GM12891 (cell line): ENCODE results near the gene NACC1.

Source experiments
- POLR2AphosphoS5 ChIP-seq: IDR thresholded peaks from 2 replicates; pipeline ENCODE4 v1.6.1; 2011; ENCODE audit warnings: low read depth, low read length, control low read depth
- SPI1 ChIP-seq: IDR thresholded peaks from 2 replicates; pipeline ENCODE4 v1.6.1; 2011; ENCODE audit warnings: low read depth, low read length, control low read depth

DNA sequence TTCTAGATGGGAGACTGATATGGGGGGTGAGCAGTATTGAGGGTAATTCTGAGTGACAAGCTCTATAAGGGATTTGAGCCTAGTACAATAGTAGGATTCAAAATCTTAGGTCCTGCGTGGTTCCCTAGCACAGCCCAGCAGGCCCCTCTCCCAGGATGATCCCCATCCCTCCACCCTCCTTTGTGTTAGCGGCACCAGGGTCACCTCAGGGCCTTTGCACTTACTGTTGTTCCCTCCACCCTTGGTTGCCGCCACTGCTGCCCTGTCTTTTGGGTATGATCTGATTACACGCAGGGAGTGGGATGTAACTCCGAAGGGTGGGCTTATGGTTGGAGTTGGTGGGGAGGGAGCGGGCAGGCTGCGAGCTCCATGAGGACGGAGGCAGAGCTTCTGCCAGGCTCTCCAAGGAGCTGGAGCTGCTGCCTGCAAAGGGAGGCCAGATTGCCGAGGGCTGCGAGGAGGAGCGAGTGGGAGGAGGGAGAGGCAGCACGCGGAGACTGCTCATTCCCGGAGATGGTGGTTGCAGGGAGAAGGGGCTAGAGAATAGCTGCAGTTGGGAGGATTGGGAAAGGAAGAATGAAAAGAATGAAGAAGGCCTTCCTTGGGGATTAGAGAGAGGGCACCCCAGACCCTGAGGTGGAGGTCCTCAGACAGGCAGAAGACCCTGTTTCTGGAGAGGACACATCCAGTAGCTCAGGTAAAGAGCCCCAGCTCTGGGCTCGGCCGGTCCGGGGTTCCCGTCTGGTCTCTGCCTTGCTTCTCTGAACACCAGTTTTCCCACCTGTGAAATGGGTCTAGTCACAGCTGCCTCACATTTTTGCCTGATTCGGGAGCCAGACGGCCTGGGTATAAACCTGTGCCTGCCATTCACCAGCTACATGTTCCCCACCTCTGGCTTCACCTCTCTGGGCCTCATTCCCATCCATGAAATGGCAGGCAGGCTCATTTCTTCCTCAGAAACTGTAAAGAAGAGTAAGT is 5.2 kb downstream of the NACC1 start:
- TF ChIP-seq POLR2AphosphoS5 (no peak), SPI1 (no peak)
